Type B pancreatic cell (in vitro differentiated cells): ENCODE data around the gene EZR. TPM values are rescaled to one million over a fixed set of nuclear protein-coding genes. Genes with fewer than 3 reads are reported as not detected.

Experiments
- DNase-seq: peaks from one replicate; pipeline ENCODE4 v3.0.0; 2021; ENCODE audit warnings: mixed read lengths; ENCODE audit not compliant: unreplicated experiment; ENCODE audit errors: extremely low spot score
- H3K27ac Mint-ChIP-seq: 2 replicates; pipeline ENCODE4 v1.8.0; 2021; ENCODE audit warnings: mild to moderate bottlenecking, mixed read lengths
- H3K27me3 Mint-ChIP-seq: 2 replicates; pipeline ENCODE4 v1.8.0; 2021; ENCODE audit warnings: mixed read lengths
- H3K36me3 Mint-ChIP-seq: 2 replicates; pipeline ENCODE4 v1.8.0; 2021; ENCODE audit warnings: mixed read lengths
- H3K4me1 Mint-ChIP-seq: one replicate; pipeline ENCODE4 v1.8.0; 2021; ENCODE audit warnings: mixed read lengths; ENCODE audit not compliant: unreplicated experiment
- H3K4me3 Mint-ChIP-seq: 2 replicates; pipeline ENCODE4 v1.8.0; 2021; ENCODE audit warnings: mild to moderate bottlenecking, mixed read lengths
- H3K9me3 Mint-ChIP-seq: 2 replicates; pipeline ENCODE4 v1.8.0; 2021; ENCODE audit warnings: mixed read lengths
- CTCF ChIP-seq: fragments of 200-600 bp; sonication (generic); conservative IDR thresholded peaks from 2 replicates; pipeline ENCODE4 v1.5.0; 2021; ENCODE audit warnings: antibody characterized with exemption, mild to moderate bottlenecking
- total RNA-seq: library from RNA; stranded (reverse); gene quantifications from 2 replicates; pipeline ENCODE4 v1.2.1, GENCODE V29; 2021; ENCODE audit warnings: low replicate concordance

Gene EZR
- total RNA-seq, 1 donor from 2014 or later: 166 TPM

- DNase-seq: no peak
- peak overlapping the region; percentile 100 for H3K4me3 Mint-ChIP-seq
- peak overlapping the region; percentile 96 for H3K27ac Mint-ChIP-seq
- peaks cover 48% of the 10 kb centered on the region for H3K4me1 Mint-ChIP-seq
- peaks cover 51% of the 10 kb centered on the region for H3K36me3 Mint-ChIP-seq
- TF ChIP-seq CTCF: no peak
- peaks cover 10% of the 10 kb centered on the region for H3K9me3 Mint-ChIP-seq
- peaks cover 6% of the 10 kb centered on the region for H3K27me3 Mint-ChIP-seq
Observed at GRCh38 chr6:158815379-158815724, 3.8 kb downstream of the EZR start.

- peak overlapping the region; percentile 100 for H3K4me3 Mint-ChIP-seq
- TF ChIP-seq CTCF: no peak
- peak overlapping the region; percentile 96 for H3K27ac Mint-ChIP-seq
- peaks cover 3% of the 10 kb centered on the region for H3K27me3 Mint-ChIP-seq
- H3K36me3 Mint-ChIP-seq: peaks cover 65% of the 10 kb centered on the region
- H3K4me1 Mint-ChIP-seq: peaks cover 63% of the 10 kb centered on the region
- peaks cover 5% of the 10 kb centered on the region for H3K9me3 Mint-ChIP-seq
- DNase-seq: no peak
Observed at GRCh38 chr6:158813032-158813431, 6.1 kb downstream of the EZR start.

- no peak for TF ChIP-seq CTCF
- Mint-ChIP-seq H3K27ac (peak overlapping the region; percentile 96), H3K4me1 (peaks cover 66% of the 10 kb centered on the region), H3K36me3 (peaks cover 65% of the 10 kb centered on the region), H3K27me3 (peaks cover 3% of the 10 kb centered on the region), H3K4me3 (peak overlapping the region; percentile 100), H3K9me3 (peaks cover 5% of the 10 kb centered on the region)
- DNase-seq: no peak
Observed at GRCh38 chr6:158812611-158813010, 6.6 kb downstream of the EZR start.

GRCh38 chr6:158810155-158811095 lies 8.7 kb downstream of the EZR start:
- Mint-ChIP-seq H3K9me3 (peaks cover 5% of the 10 kb centered on the region), H3K27me3 (no peaks in the 10 kb centered on the region), H3K4me3 (peak overlapping the region; percentile 42), H3K36me3 (peaks cover 62% of the 10 kb centered on the region), H3K4me1 (peaks cover 70% of the 10 kb centered on the region), H3K27ac (peak overlapping the region; percentile 61)
- no peak for TF ChIP-seq CTCF
- no peak for DNase-seq

- Mint-ChIP-seq H3K36me3 (peaks cover 55% of the 10 kb centered on the region), H3K9me3 (peaks cover 5% of the 10 kb centered on the region), H3K27me3 (no peaks in the 10 kb centered on the region), H3K4me3 (peak overlapping the region; percentile 53), H3K4me1 (peaks cover 62% of the 10 kb centered on the region), H3K27ac (peak overlapping the region; percentile 92)
- no peak for DNase-seq
- TF ChIP-seq CTCF: no peak
Observed at GRCh38 chr6:158808941-158809678, 10.1 kb downstream of the EZR start.
